Heart left ventricle (tissue), 16 donors: ENCODE measurements around the gene RNF32. TPM values are rescaled to one million over a fixed set of nuclear protein-coding genes. Genes with fewer than 3 reads are reported as not detected.

Experiments
- ATAC-seq, 4 donors: fragments of 200-7000 bp; cut with Tn5 transposase; one replicate each; pipeline ENCODE4 v1.9.1; 2020 to 2022; ENCODE audit warnings: moderate library complexity in 4 of 4, mild to moderate bottlenecking in 3 of 4, moderate number of reproducible peaks in 1 of 4
- DNase-seq, 5 donors: peaks; one replicate each; pipeline ENCODE4 v3.0.0-alpha.2; 2020
- H3K27ac ChIP-seq, 12 donors: fragments of 200-600 bp; sonication (generic) in 4 of 12; one replicate each; pipeline versions ENCODE4 v1.5.0 to v1.8.0; 2016 to 2022; ENCODE audit warnings: mild to moderate bottlenecking in 2 of 12
- H3K27me3 ChIP-seq, 9 donors: fragments of 200-600 bp; sonication (generic) in 2 of 9; one replicate each; pipeline versions ENCODE4 v1.5.1 to v1.8.0; 2016 to 2022; ENCODE audit warnings: mild to moderate bottlenecking in 3 of 9
- H3K36me3 ChIP-seq, 9 donors: fragments of 200-600 bp; sonication (generic) in 2 of 9; one replicate each; pipeline versions ENCODE4 v1.5.0 to v1.8.0; 2018 to 2022; ENCODE audit warnings: mild to moderate bottlenecking in 2 of 9
- H3K4me1 ChIP-seq, 12 donors: fragments of 200-600 bp; sonication (generic) in 4 of 12; one replicate each; pipeline versions ENCODE4 v1.5.0 to v1.8.0; 2016 to 2022; ENCODE audit warnings: mild to moderate bottlenecking in 3 of 12
- H3K4me3 ChIP-seq, 12 donors: fragments of 200-600 bp; sonication (generic) in 4 of 12; one replicate each; pipeline versions ENCODE4 v1.5.0 to v1.8.0; 2017 to 2022; ENCODE audit warnings: mild to moderate bottlenecking in 9 of 12, moderate library complexity in 4 of 12
- H3K9me3 ChIP-seq, 12 donors: fragments of 200-600 bp; sonication (generic) in 4 of 12; one replicate each; pipeline versions ENCODE4 v1.5.0 to v1.8.0; 2016 to 2022; ENCODE audit warnings: mild to moderate bottlenecking in 1 of 12
- POLR2A ChIP-seq, 2 donors: fragments of 450-650 bp; IDR thresholded peaks; one replicate each; pipeline ENCODE4 v1.6.1; 2017; ENCODE audit warnings: antibody characterized with exemption in 2 of 2, mild to moderate bottlenecking in 2 of 2, moderate library complexity in 2 of 2
- WGBS, 4 donors: extraction: QIAGEN DNeasy Blood & Tissue Kit in 2 of 4; methylation state at CpG; one replicate each; pipeline versions ENCODE4 v1.1.5 to v1.1.7; 2013 to 2018; 5-methylcytosine and 5-hydroxymethylcytosine counted together
- intact Hi-C, 10 donors: fragments of 100-400 bp; cut with DNase I; formaldehyde crosslinking; loops; one replicate each; pipeline versions ENCODE4 v1.11.1 to v1.14.2; 2022
- polyA plus RNA-seq, 2 donors: library from polyadenylated mRNA; stranded (reverse); fragments of 200-250 nt; gene quantifications; one replicate each; pipeline ENCODE4 v1.2.3, GENCODE V29; 2013
- total RNA-seq, 9 donors: library from RNA; depleted of rRNA in 2 of 9; stranded (reverse); fragments of >200 nt in 2 of 9; fragmentation: NEBNext Ultra II Directional in 3 of 9; extraction: Animal tissue kit (Norgen Biotek cat#: 25700) in 3 of 9; gene quantifications; one replicate each; pipeline versions ENCODE4 v1.1.0 to v1.2.4, GENCODE V29; 2016 to 2023
- TF ChIP-seq, protein P1 (sequence below), 12 donors: fragments of 200-600 bp; sonication (generic) in 4 of 12; IDR thresholded peaks; one replicate each; pipeline versions ENCODE4 v1.5.0 to v1.8.0; 2018 to 2022; ENCODE audit warnings: antibody characterized with exemption in 12 of 12, mild to moderate bottlenecking in 5 of 12
- donor health status: ischemic (EF 13 %, LVEDD 7.1; RV severe dilation, severe dysfunction).
- donor health status: healthy with polysubstance abuse.
- donor health status: DM: no; HTN: yes; CAD: no.
- donor health status: DM: no; HTN: no; CAD: no.
- donor health status: ischemic (EF 25% LVEDD 6.9; RV normal size, moderate dysfunction).
- donor health status: ischemic (EF 25% LVEDD 5.7; RV mildly dilated, moderate dysfunction).
- donor health status: healthy.
- donor health status: DM: yes; HTN: yes; CAD: no.
- donor health status: ischemic (EF 35%, LVEDD 5.7; RV mildly dilated, moderate dysfunction).
- donor health status: nonischemic (EF 11% LVEDD 7.7; RV severe dilation, severe dysfunction).
- donor health status: DM: yes; HTN: yes; CAD: no.
- donor health status: PGD.
- donor health status: ischemic (EF 29% LVEDD 5.4; RV normal size, mild dysfunction).
- donor health status: nonischemic (EF 23%, LVEDD 6.1; RV moderate dilation, normal function).

Gene RNF32
- total and polyA plus RNA-seq, 11 donors, result 0.19 to 0.75 (median 0.33) TPM; not detected in 4

DNA sequence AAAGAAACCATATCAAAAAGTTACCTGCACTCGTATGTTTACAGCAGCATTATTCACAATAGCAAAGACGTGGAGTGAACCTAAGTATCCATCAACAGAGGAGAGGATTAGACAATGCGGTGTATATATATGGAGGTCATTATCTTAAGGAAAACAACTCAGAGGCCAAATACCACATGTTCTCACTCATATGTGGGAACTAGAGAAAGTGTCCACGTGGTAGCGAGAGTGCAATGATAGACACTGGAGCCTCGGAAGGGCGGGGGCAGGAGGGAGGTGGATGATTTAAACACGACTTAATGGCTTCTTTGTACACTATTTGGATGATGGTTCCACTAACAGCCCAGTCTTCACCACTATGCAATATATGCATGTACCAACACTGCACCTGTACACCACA lies 40.1 kb upstream of the RNF32 start:
- H3K9me3 ChIP-seq, result peaks cover 0 to 5% (median 0%) of the 10 kb centered on the region in 12 donors
- no peak overlapping the region for H3K27ac ChIP-seq
- no peaks in the 10 kb centered on the region for H3K36me3 ChIP-seq
- WGBS, 4 donors, result 71 to 80% (median 76%) methylated on average over 8 of the region's 8 CpGs
- no peaks in the 10 kb centered on the region for H3K4me1 ChIP-seq
- intact Hi-C loops, result no loop called here
- ATAC-seq (no peak), DNase-seq (no peak)
- no peak for TF ChIP-seq POLR2A (IDR thresholded peaks at IDR 0.05)
- TF ChIP-seq, protein P1, sequence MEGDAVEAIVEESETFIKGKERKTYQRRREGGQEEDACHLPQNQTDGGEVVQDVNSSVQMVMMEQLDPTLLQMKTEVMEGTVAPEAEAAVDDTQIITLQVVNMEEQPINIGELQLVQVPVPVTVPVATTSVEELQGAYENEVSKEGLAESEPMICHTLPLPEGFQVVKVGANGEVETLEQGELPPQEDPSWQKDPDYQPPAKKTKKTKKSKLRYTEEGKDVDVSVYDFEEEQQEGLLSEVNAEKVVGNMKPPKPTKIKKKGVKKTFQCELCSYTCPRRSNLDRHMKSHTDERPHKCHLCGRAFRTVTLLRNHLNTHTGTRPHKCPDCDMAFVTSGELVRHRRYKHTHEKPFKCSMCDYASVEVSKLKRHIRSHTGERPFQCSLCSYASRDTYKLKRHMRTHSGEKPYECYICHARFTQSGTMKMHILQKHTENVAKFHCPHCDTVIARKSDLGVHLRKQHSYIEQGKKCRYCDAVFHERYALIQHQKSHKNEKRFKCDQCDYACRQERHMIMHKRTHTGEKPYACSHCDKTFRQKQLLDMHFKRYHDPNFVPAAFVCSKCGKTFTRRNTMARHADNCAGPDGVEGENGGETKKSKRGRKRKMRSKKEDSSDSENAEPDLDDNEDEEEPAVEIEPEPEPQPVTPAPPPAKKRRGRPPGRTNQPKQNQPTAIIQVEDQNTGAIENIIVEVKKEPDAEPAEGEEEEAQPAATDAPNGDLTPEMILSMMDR (IDR thresholded peaks at IDR 0.05), result no peak
- peaks cover 0 to 9% (median under 1%) of the 10 kb centered on the region in 9 donors for H3K27me3 ChIP-seq
- H3K4me3 ChIP-seq, result no peak overlapping the region

DNA sequence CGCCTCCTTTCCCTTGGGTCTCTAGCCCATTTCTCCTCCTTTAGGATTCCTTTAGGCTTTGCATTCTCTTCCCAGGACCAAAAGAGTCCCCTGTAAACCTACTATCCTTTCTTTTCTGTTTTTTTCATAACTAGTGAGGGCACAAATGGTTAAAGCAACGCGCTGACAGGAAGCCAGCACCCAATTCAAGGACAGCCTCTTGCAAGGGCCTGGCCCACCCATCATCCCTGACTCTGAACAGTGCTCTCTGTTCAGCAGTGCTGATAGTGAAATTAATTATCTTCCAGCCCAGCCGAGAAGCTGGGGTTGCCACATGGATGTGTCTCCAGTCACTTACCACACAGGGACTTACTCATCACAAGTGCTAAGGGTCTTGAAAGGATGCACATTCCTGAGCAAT lies 38.3 kb upstream of the RNF32 start:
- Histone ChIP-seq H3K27ac (no peak overlapping the region), H3K9me3 (peaks cover 0 to 5% (median 0%) of the 10 kb centered on the region in 12 donors), H3K4me1 (peaks cover 0 to 2% (median under 1%) of the 10 kb centered on the region in 12 donors), H3K4me3 (no peak overlapping the region), H3K27me3 (peaks cover 0 to 25% (median 10%) of the 10 kb centered on the region in 9 donors), H3K36me3 (no peaks in the 10 kb centered on the region)
- TF ChIP-seq POLR2A (IDR thresholded peaks at IDR 0.05), result no peak
- TF ChIP-seq, protein P1 (IDR thresholded peaks at IDR 0.05), result no peak
- ATAC-seq, result no peak
- 72 to 84% (median 74%) methylated on average over 4 of the region's 4 CpGs for WGBS, 4 donors
- DNase-seq, result no peak
- intact Hi-C loops, result no loop called here

DNA sequence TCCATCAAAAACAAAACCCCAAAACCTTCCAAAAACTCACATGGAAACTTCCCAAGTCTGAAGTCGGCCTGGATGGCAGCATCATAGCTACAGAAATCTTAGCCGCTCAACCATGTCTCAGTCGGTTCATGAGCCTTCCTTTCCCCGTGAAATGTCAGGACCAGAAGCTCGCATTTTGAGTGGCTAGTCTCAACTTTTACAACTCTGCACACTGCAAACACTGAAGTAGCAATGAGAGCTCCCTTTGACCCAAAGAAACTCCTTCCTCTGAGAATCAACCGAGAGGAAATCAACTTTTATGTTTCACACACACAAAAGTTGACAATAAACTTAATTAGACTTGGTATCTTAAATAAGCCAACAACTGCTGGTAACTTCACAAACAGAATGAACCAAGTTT lies 37.6 kb upstream of the RNF32 start:
- peaks cover 0 to 3% (median 0%) of the 10 kb centered on the region in 12 donors for H3K9me3 ChIP-seq
- DNase-seq, result no peak
- H3K4me3 ChIP-seq, result no peak overlapping the region
- no peaks in the 10 kb centered on the region for H3K36me3 ChIP-seq
- H3K4me1 ChIP-seq, result peaks cover 0 to 9% (median 4%) of the 10 kb centered on the region in 12 donors
- WGBS, 4 donors, result 82 to 84% (median 83%) methylated on average over 6 of the region's 6 CpGs
- intact Hi-C loops, result no loop called here
- H3K27ac ChIP-seq, result no peak overlapping the region
- TF ChIP-seq, protein P1 (IDR thresholded peaks at IDR 0.05), result no peak
- no peak for TF ChIP-seq POLR2A (IDR thresholded peaks at IDR 0.05)
- peaks cover 0 to 33% (median 14%) of the 10 kb centered on the region in 9 donors for H3K27me3 ChIP-seq
- ATAC-seq, result no peak

DNA sequence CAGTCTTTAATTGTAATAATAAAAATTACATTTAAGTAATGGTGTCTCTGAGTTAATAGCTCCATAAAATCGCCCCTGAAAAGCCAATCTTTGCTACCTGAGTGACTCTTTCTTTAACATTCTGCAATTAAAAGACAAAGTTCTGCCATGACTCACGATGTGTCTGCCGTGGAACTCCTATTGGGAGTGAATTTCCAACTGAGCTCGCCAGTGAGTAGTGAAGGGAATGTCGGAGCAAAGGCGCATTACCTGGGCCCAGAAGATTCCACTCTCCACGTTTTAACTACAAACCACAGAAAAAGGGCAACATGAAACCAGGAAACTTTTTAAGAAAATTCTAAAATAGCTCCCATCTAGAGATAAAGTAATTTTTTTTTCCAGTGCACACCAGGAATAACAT lies 36.9 kb upstream of the RNF32 start:
- intact Hi-C loops, result no loop called here
- H3K27ac ChIP-seq, result no peak overlapping the region
- H3K36me3 ChIP-seq, result no peaks in the 10 kb centered on the region
- peaks cover 0 to 35% (median 15%) of the 10 kb centered on the region in 9 donors for H3K27me3 ChIP-seq
- DNase-seq, result no peak
- H3K4me3 ChIP-seq, result no peak overlapping the region
- peaks cover 0 to 11% (median 4%) of the 10 kb centered on the region in 12 donors for H3K4me1 ChIP-seq
- H3K9me3 ChIP-seq, result no peaks in the 10 kb centered on the region
- TF ChIP-seq, protein P1 (IDR thresholded peaks at IDR 0.05), result no peak
- no peak for TF ChIP-seq POLR2A (IDR thresholded peaks at IDR 0.05)
- ATAC-seq, result no peak
- WGBS, 4 donors, result 79 to 91% (median 85%) methylated on average over 7 of the region's 7 CpGs
